Effector memory CD4-positive, alpha-beta T cell (primary cell): ENCODE results near the gene TMEM243.
"Not testable (repeated sequence)": the region's sequence is repeated elsewhere in the genome, so short reads cannot be mapped to it uniquely, and the experiment has no call there.

ENCODE experiments used
- DNase-seq, 3 donors: peaks; one replicate each; pipeline ENCODE4 v3.0.0-alpha.2; 2020
- H3K27ac ChIP-seq: 2 replicates; pipeline ENCODE4 v1.7.0; 2013; ENCODE audit warnings: mild to moderate bottlenecking, low read length, moderate library complexity; ENCODE audit not compliant: insufficient read depth, poor library complexity, severe bottlenecking
- H3K27me3 ChIP-seq: replicated peaks from 2 replicates; pipeline ENCODE4 v1.7.0; 2013; ENCODE audit warnings: mild to moderate bottlenecking, low read length; ENCODE audit not compliant: insufficient read depth, control insufficient read depth, poor library complexity, severe bottlenecking
- H3K36me3 ChIP-seq: 2 replicates; pipeline ENCODE4 v1.7.0; 2013; ENCODE audit warnings: mild to moderate bottlenecking, low read length, moderate library complexity; ENCODE audit not compliant: control insufficient read depth, insufficient read depth
- H3K4me1 ChIP-seq: 2 replicates; pipeline ENCODE4 v1.7.0; 2013; ENCODE audit warnings: low read length, mild to moderate bottlenecking; ENCODE audit not compliant: control insufficient read depth, insufficient read depth, poor library complexity, severe bottlenecking
- H3K4me3 ChIP-seq: 2 replicates; pipeline ENCODE4 v1.7.0; 2013; ENCODE audit warnings: low read length, low read depth, mild to moderate bottlenecking; ENCODE audit not compliant: insufficient read depth, poor library complexity, severe bottlenecking
- H3K9me3 ChIP-seq: 2 replicates; pipeline ENCODE4 v1.7.0; 2013; ENCODE audit warnings: mild to moderate bottlenecking, low read length, moderate library complexity; ENCODE audit not compliant: control insufficient read depth
- total RNA-seq, 3 donors: gene quantifications; one replicate each; lab custom pipeline; 2026; lab: John Stamatoyannopoulos, UW

TMEM243 gene, protein sequence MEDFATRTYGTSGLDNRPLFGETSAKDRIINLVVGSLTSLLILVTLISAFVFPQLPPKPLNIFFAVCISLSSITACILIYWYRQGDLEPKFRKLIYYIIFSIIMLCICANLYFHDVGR
- total RNA-seq = 42.0 to 67.3 (median 43.2) reads per million in 3 donors

GRCh38 chr7:87219545-87220025 is at the start of gene TMEM243:
TSS of gene TMEM243 (minus strand) at chr7:87219732. CDS start at chr7:87219503, 229 bp downstream.
- Histone ChIP-seq H3K27me3 (no peaks in the 10 kb centered on the region), H3K36me3 (no peaks in the 10 kb centered on the region), H3K4me3 (peak within 1 kb of the TSS; percentile 97), H3K4me1 (peaks cover 35% of the 10 kb centered on the region), H3K27ac (peak within 1 kb of the TSS; percentile 95), H3K9me3 (no peaks in the 10 kb centered on the region)
- peak; percentile 71 to 80 (median 79) for DNase-seq

DNA sequence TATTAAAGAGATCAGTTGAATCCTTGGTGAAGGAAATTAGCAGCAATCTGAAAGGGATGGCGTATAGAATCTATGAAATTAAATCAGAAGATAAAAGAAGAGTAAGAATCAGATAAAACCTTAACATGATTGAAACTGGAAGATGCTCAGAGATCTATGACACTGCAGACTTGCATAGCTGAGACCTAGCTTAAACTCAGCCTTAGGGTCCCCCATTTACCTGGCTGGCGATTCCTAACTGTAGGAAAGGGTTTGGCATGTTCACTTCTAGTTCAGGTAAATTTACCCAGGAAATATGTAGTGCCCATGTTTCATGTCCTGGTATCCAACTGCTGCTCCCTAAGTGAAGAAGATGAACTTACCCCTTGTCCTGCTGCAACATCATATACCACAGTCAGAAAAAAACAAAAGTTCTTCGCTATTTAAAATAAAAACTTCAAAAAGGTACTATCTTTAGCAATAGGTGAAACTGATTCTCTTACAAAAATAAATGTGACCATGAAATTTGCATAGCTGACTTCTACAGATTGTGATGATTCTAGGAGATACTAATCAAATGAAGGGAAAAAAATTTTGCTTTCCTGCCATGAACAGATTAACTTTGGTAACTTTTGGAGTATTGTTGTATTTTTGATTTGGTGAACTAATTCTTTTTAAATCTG is 47.8 kb upstream of the TMEM243 start:
- Histone ChIP-seq H3K4me1 (no peaks in the 10 kb centered on the region), H3K4me3 (no peak overlapping the region), H3K27ac (no peak overlapping the region), H3K9me3 (no peaks in the 10 kb centered on the region), H3K36me3 (no peaks in the 10 kb centered on the region), H3K27me3 (no peaks in the 10 kb centered on the region)
- no peak for DNase-seq

DNA sequence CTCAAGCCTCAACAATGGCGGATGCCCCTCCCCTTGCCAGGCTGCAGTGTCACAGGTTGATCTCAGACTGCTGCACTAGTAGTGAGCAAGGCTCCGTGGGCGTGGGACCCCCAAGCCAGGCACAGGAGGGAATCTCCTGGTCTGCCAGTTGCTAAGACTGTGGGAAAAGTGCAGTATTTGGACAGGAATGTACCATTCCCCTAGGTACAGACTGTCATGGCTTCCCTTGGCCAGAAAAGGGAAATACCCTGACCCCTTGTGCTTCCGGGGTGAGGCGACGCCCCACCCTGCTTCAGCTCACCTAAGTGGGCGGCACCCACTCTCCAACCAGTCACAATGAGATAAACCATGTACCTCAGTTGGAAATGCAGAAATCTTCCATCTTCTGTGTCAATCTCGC is 44.0 kb upstream of the TMEM243 start:
- H3K27ac ChIP-seq = no peak overlapping the region
- no peaks in the 10 kb centered on the region for H3K27me3 ChIP-seq
- no peaks in the 10 kb centered on the region for H3K36me3 ChIP-seq
- no peak overlapping the region for H3K4me3 ChIP-seq
- H3K4me1 ChIP-seq = no peaks in the 10 kb centered on the region
- no peaks in the 10 kb centered on the region for H3K9me3 ChIP-seq
- DNase-seq = no peak

DNA sequence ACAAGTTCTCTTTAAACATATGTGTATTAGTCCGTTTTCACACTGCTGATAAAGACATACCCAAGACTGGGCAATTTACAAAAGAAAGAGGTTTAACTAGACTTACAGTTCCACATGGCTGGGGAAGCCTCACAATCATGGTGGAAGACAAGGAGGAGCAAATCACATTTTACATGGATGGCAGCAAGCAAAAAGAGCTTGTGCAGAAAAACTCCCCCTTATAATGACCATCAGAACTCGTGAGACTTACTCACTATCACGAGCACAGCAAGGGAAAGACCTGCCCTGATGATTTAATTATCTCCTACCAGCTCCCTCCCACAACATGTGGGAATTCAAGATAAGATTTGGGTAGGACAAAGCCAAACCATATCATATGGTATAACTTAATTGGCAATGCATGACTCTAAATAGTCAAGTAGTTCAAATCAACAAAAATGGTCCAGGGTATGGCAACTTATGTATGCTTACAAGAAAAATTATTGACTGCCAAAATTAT is 34.1 kb upstream of the TMEM243 start:
- Histone ChIP-seq H3K9me3 (no peaks in the 10 kb centered on the region), H3K27me3 (no peaks in the 10 kb centered on the region), H3K4me1 (no peaks in the 10 kb centered on the region), H3K4me3 (no peak overlapping the region), H3K27ac (no peak overlapping the region), H3K36me3 (no peaks in the 10 kb centered on the region)
- DNase-seq = no peak

GRCh38 chr7:87245671-87246070 is 26.1 kb upstream of the TMEM243 start:
- H3K36me3 ChIP-seq, DNase-seq, H3K9me3 ChIP-seq, H3K4me1 ChIP-seq, H3K27me3 ChIP-seq, H3K4me3 ChIP-seq, H3K27ac ChIP-seq: not testable (repeated sequence)

DNA sequence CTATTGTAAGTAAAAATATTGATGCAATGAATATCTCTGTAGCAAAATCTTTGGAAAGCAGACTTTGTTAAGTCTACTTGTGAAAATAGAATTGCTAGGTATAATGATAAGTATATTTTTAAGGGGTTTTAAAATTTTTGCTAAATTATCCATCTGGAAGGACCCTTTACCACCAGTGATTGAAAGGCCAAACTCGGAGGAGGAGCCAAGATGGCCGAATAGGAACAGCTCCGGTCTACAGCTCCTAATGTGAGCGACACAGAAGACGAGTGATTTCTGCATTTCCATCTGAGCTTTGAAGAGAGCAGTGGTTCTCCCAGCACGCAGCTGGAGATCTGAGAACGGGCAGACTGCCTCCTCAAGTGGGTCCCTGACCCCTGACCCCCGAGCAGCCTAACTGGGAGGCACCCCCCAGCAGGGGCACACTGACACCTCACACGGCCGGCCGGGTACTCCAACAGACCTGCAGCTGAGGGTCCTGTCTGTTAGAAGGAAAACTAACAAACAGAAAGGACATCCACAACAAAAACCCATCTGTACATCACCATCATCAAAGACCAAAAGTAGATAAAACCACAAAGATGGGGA is 19.0 kb upstream of the TMEM243 start:
- not testable (repeated sequence) for DNase-seq, H3K27me3 ChIP-seq, H3K27ac ChIP-seq, H3K4me3 ChIP-seq, H3K9me3 ChIP-seq, H3K4me1 ChIP-seq, H3K36me3 ChIP-seq

- Histone ChIP-seq H3K36me3 (no peaks in the 10 kb centered on the region), H3K4me1 (no peaks in the 10 kb centered on the region), H3K27me3 (no peaks in the 10 kb centered on the region), H3K4me3 (no peak overlapping the region), H3K27ac (no peak overlapping the region), H3K9me3 (no peaks in the 10 kb centered on the region)
- no peak for DNase-seq
Measured at GRCh38 chr7:87234949-87235348, 15.4 kb upstream of the TMEM243 start.

DNA sequence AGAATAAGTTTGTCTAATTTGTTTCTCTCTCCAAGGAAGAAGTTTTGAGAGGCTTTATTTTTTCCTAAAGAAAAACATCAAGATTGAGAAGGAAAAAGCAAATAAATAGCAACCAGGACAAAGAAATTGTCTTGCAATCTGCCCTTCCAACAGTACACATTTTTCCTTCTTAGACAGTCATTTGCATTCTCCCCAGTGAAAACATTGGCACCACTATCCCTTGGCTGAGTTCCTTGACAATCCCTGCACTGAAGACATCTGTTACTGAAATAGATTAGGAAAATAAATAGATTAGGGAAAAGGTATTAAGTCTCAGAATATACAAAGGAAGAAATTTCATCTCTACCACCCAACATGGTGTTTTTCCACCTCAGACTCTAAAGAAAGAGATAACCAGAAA is 12.2 kb upstream of the TMEM243 start:
- H3K27me3 ChIP-seq = no peaks in the 10 kb centered on the region
- H3K4me1 ChIP-seq = no peaks in the 10 kb centered on the region
- no peak overlapping the region for H3K27ac ChIP-seq
- H3K36me3 ChIP-seq = no peaks in the 10 kb centered on the region
- DNase-seq = no peak
- H3K4me3 ChIP-seq = no peak overlapping the region
- H3K9me3 ChIP-seq = no peaks in the 10 kb centered on the region

DNA sequence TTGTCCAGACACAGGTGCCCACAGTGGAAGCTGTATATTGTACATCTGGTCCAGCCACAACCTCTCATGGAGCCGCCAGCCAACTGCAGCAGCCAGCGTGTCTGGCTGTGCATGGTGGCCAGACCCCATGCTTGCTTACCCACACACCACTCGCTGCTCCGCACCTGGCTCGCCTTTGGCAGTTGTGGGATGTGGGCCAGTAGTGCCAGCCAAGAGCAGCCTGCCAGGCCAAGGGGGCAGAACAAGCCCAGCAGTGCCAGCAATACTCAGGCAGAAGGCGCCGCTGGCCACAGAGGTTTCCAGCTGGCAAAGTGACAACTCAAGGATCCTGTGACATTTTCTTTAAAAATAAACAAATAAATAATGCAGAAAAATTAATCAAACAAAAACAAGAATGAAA is 11.7 kb upstream of the TMEM243 start:
- Histone ChIP-seq H3K9me3 (no peaks in the 10 kb centered on the region), H3K4me1 (no peaks in the 10 kb centered on the region), H3K27me3 (no peaks in the 10 kb centered on the region), H3K36me3 (no peaks in the 10 kb centered on the region), H3K4me3 (no peak overlapping the region), H3K27ac (no peak overlapping the region)
- DNase-seq = no peak

DNA sequence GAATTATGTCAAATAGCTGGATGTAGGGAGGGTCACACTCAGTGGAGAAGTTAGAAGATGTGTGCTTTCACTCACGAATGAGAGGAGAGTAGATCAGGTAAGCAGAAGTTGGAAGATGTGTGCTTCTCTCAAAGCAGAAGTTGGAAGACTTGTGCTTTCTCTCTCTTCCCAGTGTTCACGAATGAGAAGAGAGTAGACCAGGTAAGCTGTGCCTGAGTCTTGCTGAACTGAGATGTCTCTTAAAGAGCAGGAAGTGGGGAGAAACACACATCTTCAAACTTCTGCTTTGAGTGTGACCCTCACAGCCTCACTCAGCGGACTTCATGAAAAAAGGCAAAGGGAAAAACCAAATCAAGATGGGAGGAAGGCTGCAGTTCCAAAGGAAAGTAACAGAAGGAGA is 7.0 kb upstream of the TMEM243 start:
- no peaks in the 10 kb centered on the region for H3K36me3 ChIP-seq
- H3K4me1 ChIP-seq = no peaks in the 10 kb centered on the region
- no peak overlapping the region for H3K27ac ChIP-seq
- no peaks in the 10 kb centered on the region for H3K27me3 ChIP-seq
- no peak overlapping the region for H3K4me3 ChIP-seq
- no peaks in the 10 kb centered on the region for H3K9me3 ChIP-seq
- DNase-seq = no peak
